Panc1 (cell line): Measurements from ENCODE around the gene TRAPPC12.

ENCODE experiments used
- CTCF ChIP-seq: fragments of 450-650 bp; IDR thresholded peaks from 2 replicates; pipeline ENCODE4 v1.5.1; 2017; ENCODE audit warnings: mild to moderate bottlenecking
- POLR2AphosphoS5 ChIP-seq: IDR thresholded peaks from 2 replicates; pipeline ENCODE4 v1.6.1; 2012; ENCODE audit warnings: mild to moderate bottlenecking, low read depth, low read length, moderate library complexity
- REST ChIP-seq, 2 experiments: IDR thresholded peaks; 2 replicates each; pipeline ENCODE4 v1.6.1; 2011 to 2012; ENCODE audit warnings: low read depth in 2 of 2, control low read depth in 1 of 2, low read length in 1 of 2, mild to moderate bottlenecking in 1 of 2, moderate library complexity in 1 of 2; ENCODE audit not compliant: insufficient read depth in 1 of 2
- SIN3A ChIP-seq: IDR thresholded peaks from 2 replicates; pipeline ENCODE4 v1.6.1; 2012; ENCODE audit warnings: low read depth, mild to moderate bottlenecking, low read length, moderate library complexity, borderline replicate concordance; ENCODE audit not compliant: insufficient read depth

- TF ChIP-seq CTCF (no peak), REST (IDR thresholded peaks at IDR 0.05; ENCODE audit: insufficient read depth in 1 of 2, low read depth in 2 of 2, low read length in 1 of 2) (no peak), POLR2AphosphoS5 (no peak), SIN3A (no peak)
Measured at GRCh38 chr2:3398857-3399256, 19.4 kb downstream of the TRAPPC12 start.
